ENCODE results near the gene NOXO1. TPM values are rescaled to one million over a fixed set of nuclear protein-coding genes. Genes with fewer than 3 reads are reported as not detected.

NOXO1 gene
- total and polyA plus RNA-seq, 9 of the 15 experiments (the other 6 are each of a cell fraction or from before 2014, with no cell fraction given): not detected

- FAIRE-seq (no peak), DNase-seq (ENCODE audit: extremely low read depth in 1 of 4, low spot score in 3 of 4) (no peak), ATAC-seq (no peak)
- peak; percentile 67 for TF ChIP-seq EGR1 (conservative IDR thresholded peaks at IDR 0.05)
- no peak for TF ChIP-seq TCFL5 (CRISPR knock-in tag; conservative IDR thresholded peaks at IDR 0.05)
- no peak overlapping the region for H3K27ac ChIP-seq (ENCODE audit: extremely low read depth, low read depth, low read length)
- no peaks in the 10 kb centered on the region for H3K27me3 ChIP-seq (ENCODE audit: control insufficient read depth in 2 of 2, insufficient read depth in 2 of 2, low read length in 2 of 2)
- no peak overlapping the region for H3K4me2 ChIP-seq (ENCODE audit: insufficient read depth, low read length)
- no peak overlapping the region for H3K4me3 ChIP-seq
- H3K9me1 ChIP-seq (ENCODE audit: control insufficient read depth, insufficient read depth, low read length): peaks cover 3% of the 10 kb centered on the region
- CTCF ChIA-PET (ENCODE audit: low intra/inter-chr PET ratio): no interaction called here
- no CpG with 5 or more reads among the region's 22 CpGs for WGBS (ENCODE audit: insufficient coverage, low coverage, missing lambda C conversion rate)
- in situ Hi-C loops (cut with MboI) (no loop called here), intact Hi-C loops (cut with micrococcal nuclease) (no loop called here)
- peaks cover 21% of the 10 kb centered on the region for H3K79me2 ChIP-seq (ENCODE audit: control insufficient read depth, insufficient read depth, low read length)
- peaks cover 7% of the 10 kb centered on the region; the same call in 1 of the 3 replicates for H3K36me3 ChIP-seq (ENCODE audit: control insufficient read depth, insufficient read depth, low read length)
- no peaks in the 10 kb centered on the region for H3K9me3 ChIP-seq (replicated peaks; ENCODE audit: control insufficient read depth, insufficient read depth, low read depth, low read length)
- no peak overlapping the region for H2AFZ ChIP-seq (ENCODE audit: low read depth, low read length)
- H3K9ac ChIP-seq (ENCODE audit: insufficient read depth in 1 of 2, low read depth in 2 of 2, low read length in 2 of 2): peak overlapping the region in 1 of 2 experiments; percentile 71; a peak in 2 of 4 replicates
- 0 out of 2 replicates have a peak, but pooled peaks cover 7% of the 10 kb centered on the region for H4K20me1 ChIP-seq (replicated peaks; ENCODE audit: control insufficient read depth, insufficient read depth, low read length)
- peaks cover 25 to 83% of the 10 kb centered on the region in 2 experiments for H3K4me1 ChIP-seq (replicated peaks in 1 of 2; ENCODE audit: control insufficient read depth in 2 of 2, insufficient read depth in 2 of 2, low read length in 2 of 2)
- no TSS peak for BruUV-seq (replicated peaks)
- POLR2A ChIA-PET: interaction anchor here (0.8 to 1.5 kb wide), 2 partner anchors 12 to 126 kb away, joined by 3 to 6 read pairs; partner anchors contain the start of gene TRAF7
These were observed 48.1 kb upstream of the NOXO1 start for GRCh38 chr16:2029350-2029749.

GRCh38 chr16:2028620-2029220 lies 47.5 kb upstream of the NOXO1 start:
- H3K27me3 ChIP-seq (ENCODE audit: control insufficient read depth in 2 of 2, insufficient read depth in 2 of 2, low read length in 2 of 2): no peaks in the 10 kb centered on the region
- in situ Hi-C loops (cut with MboI) (no loop called here), intact Hi-C loops (cut with micrococcal nuclease) (no loop called here)
- H3K79me2 ChIP-seq (ENCODE audit: control insufficient read depth, insufficient read depth, low read length): peaks cover 18% of the 10 kb centered on the region
- peaks cover 3% of the 10 kb centered on the region for H3K9me1 ChIP-seq (ENCODE audit: control insufficient read depth, insufficient read depth, low read length)
- H3K9ac ChIP-seq (ENCODE audit: insufficient read depth in 1 of 2, low read depth in 2 of 2, low read length in 2 of 2): peak overlapping the region in 1 of 2 experiments; percentile 85; a peak in 2 of 4 replicates
- no peaks in the 10 kb centered on the region for H3K9me3 ChIP-seq (replicated peaks; ENCODE audit: control insufficient read depth, insufficient read depth, low read depth, low read length)
- 82% methylated on average over 16 of the region's 18 CpGs for WGBS (ENCODE audit: insufficient coverage, low coverage, missing lambda C conversion rate)
- no peak overlapping the region for H3K27ac ChIP-seq (ENCODE audit: extremely low read depth, low read depth, low read length)
- 0 out of 2 replicates have a peak, but pooled peaks cover 7% of the 10 kb centered on the region for H4K20me1 ChIP-seq (replicated peaks; ENCODE audit: control insufficient read depth, insufficient read depth, low read length)
- CTCF ChIA-PET (ENCODE audit: low intra/inter-chr PET ratio): no interaction called here
- H3K4me1 ChIP-seq (replicated peaks in 1 of 2; ENCODE audit: control insufficient read depth in 2 of 2, insufficient read depth in 2 of 2, low read length in 2 of 2): peaks cover 31 to 83% of the 10 kb centered on the region in 2 experiments
- POLR2A ChIA-PET: interaction anchor here (1.0 kb wide), 1 partner anchor 127 kb away, joined by 5 read pairs; the partner anchor contains the start of gene TRAF7
- ATAC-seq: no peak
- H2AFZ ChIP-seq (ENCODE audit: low read depth, low read length): no peak overlapping the region
- H3K4me3 ChIP-seq: no peak overlapping the region
- H3K4me2 ChIP-seq (ENCODE audit: insufficient read depth, low read length): no peak overlapping the region
- BruUV-seq (replicated peaks): no TSS peak
- H3K36me3 ChIP-seq (ENCODE audit: control insufficient read depth, insufficient read depth, low read length): peaks cover 7% of the 10 kb centered on the region; the same call in 1 of the 3 replicates
- no peak for DNase-seq (ENCODE audit: extremely low read depth in 1 of 4, low spot score in 3 of 4)
- no peak for FAIRE-seq
- TF ChIP-seq ZNF197 (CRISPR knock-in tag; IDR thresholded peaks at IDR 0.05; ENCODE audit: low read depth): no peak
- TF ChIP-seq POLR2G (IDR thresholded peaks at IDR 0.05; ENCODE audit: low read depth, low read length): no peak
- no peak for TF ChIP-seq E2F4 (CRISPR knock-in tag; IDR thresholded peaks at IDR 0.05; ENCODE audit: low read depth)
- no peak for TF ChIP-seq ELK1 (CRISPR knock-in tag; IDR thresholded peaks at IDR 0.05)

All from K562 (cell line).